K562 (cell line): ENCODE data around the gene GATAD1. TPM values are rescaled to one million over a fixed set of nuclear protein-coding genes. Genes with fewer than 3 reads are reported as not detected.

Source experiments
- ATAC-seq: fragments of 200-7000 bp; cut with Tn5 transposase; 3 replicates; pipeline ENCODE4 v1.9.1; 2020; ENCODE audit warnings: moderate library complexity
- BruUV-seq: library from RNA; stranded (reverse); fragments of 400-500 nt; replicated peaks from 2 replicates; lab custom pipeline; 2021; lab: Mats Ljungman, UMichigan
- CTCF ChIA-PET: fragments of 300-600 bp; formaldehyde crosslinking; extraction: SDS; loops from one replicate; lab custom pipeline; 2021; ENCODE audit warnings: low intra/inter-chr PET ratio; lab: Yijun Ruan, JAX
- POLR2A ChIA-PET: fragments of 300-600, 350-650 bp; sonication (Branson Sonifier 250); formaldehyde crosslinking; extraction: SDS; loops from one replicate; lab custom pipeline; 2021; ENCODE audit warnings: antibody characterized with exemption, inconsistent platforms; lab: Yijun Ruan, JAX
- DNase-seq, 4 experiments: peaks; one replicate each; pipeline versions ENCODE4 v3.0.0 to v3.0.0-alpha.2; 2011 to 2018; ENCODE audit warnings: low spot score in 3 of 4, mixed read lengths in 3 of 4; ENCODE audit errors: extremely low read depth in 1 of 4
- FAIRE-seq: peaks from 2 replicates; lab custom pipeline; 2011; peaks lifted over from hg19 to GRCh38; lab: Jason Lieb, UNC
- H2AFZ ChIP-seq: 2 replicates; pipeline ENCODE4 v1.6.0; 2011; ENCODE audit warnings: low read depth, low read length, control low read depth, inconsistent platforms
- H3K27ac ChIP-seq: fragments of 200-600 bp; 3 replicates; pipeline ENCODE4 v1.8.0; 2011; ENCODE audit warnings: low read depth, mild to moderate bottlenecking, control low read depth, inconsistent platforms, low read length, moderate library complexity, mixed read lengths; ENCODE audit errors: extremely low read depth
- H3K27me3 ChIP-seq, 2 experiments: fragments of 300-600 bp in 1 of 2; 2 replicates in 1 of 2; 3 replicates in 1 of 2; pipeline versions ENCODE4 v1.6.0 to v1.8.0; 2011; ENCODE audit warnings: inconsistent platforms in 2 of 2, low read length in 2 of 2, mild to moderate bottlenecking in 1 of 2, mixed read lengths in 1 of 2, moderate library complexity in 1 of 2; ENCODE audit not compliant: control insufficient read depth in 2 of 2, insufficient read depth in 2 of 2
- H3K36me3 ChIP-seq: fragments of 300-600 bp; 3 replicates; pipeline ENCODE4 v1.8.0; 2011; ENCODE audit warnings: mild to moderate bottlenecking, low read length, inconsistent platforms; ENCODE audit not compliant: control insufficient read depth, insufficient read depth
- H3K4me1 ChIP-seq, 2 experiments: fragments of 200-600 bp in 1 of 2; replicated peaks in 1 of 2; 2 replicates in 1 of 2; 3 replicates in 1 of 2; pipeline versions ENCODE4 v1.5.1 to v1.8.0; 2011; ENCODE audit warnings: inconsistent platforms in 2 of 2, low read length in 2 of 2, mild to moderate bottlenecking in 1 of 2, mixed read lengths in 1 of 2, moderate library complexity in 1 of 2; ENCODE audit not compliant: control insufficient read depth in 2 of 2, insufficient read depth in 2 of 2
- H3K4me2 ChIP-seq: 2 replicates; pipeline ENCODE4 v1.6.1; 2011; ENCODE audit warnings: low read length, control low read depth, inconsistent platforms, mixed read lengths; ENCODE audit not compliant: insufficient read depth
- H3K4me3 ChIP-seq: fragments of 200-600 bp; sonication (generic), shearing (Covaris generic); 2 replicates; pipeline ENCODE4 v1.5.1; 2016; ENCODE audit warnings: control low read depth, inconsistent platforms
- H3K79me2 ChIP-seq: fragments of 200-600 bp; 3 replicates; pipeline ENCODE4 v1.8.0; 2011; ENCODE audit warnings: low read length, inconsistent platforms; ENCODE audit not compliant: control insufficient read depth, insufficient read depth
- H3K9ac ChIP-seq, 2 experiments: 2 replicates each; pipeline versions ENCODE4 v1.6.0 to v1.6.1; 2011; ENCODE audit warnings: low read depth in 2 of 2, low read length in 2 of 2, control low read depth in 1 of 2, inconsistent platforms in 1 of 2, mild to moderate bottlenecking in 1 of 2, mixed read lengths in 1 of 2; ENCODE audit not compliant: insufficient read depth in 1 of 2
- H3K9me1 ChIP-seq: one replicate; pipeline ENCODE4 v1.6.0; 2011; ENCODE audit warnings: inconsistent platforms, mild to moderate bottlenecking, low read length, moderate library complexity; ENCODE audit not compliant: control insufficient read depth, insufficient read depth
- H3K9me3 ChIP-seq: replicated peaks from 2 replicates; pipeline ENCODE4 v1.5.1; 2011; ENCODE audit warnings: low read depth, low read length, inconsistent platforms; ENCODE audit not compliant: control insufficient read depth, insufficient read depth
- H4K20me1 ChIP-seq: replicated peaks from 2 replicates; pipeline ENCODE4 v1.6.1; 2011; ENCODE audit warnings: low read length, inconsistent platforms, mixed read lengths; ENCODE audit not compliant: control insufficient read depth, insufficient read depth
- BRD4 ChIP-seq: fragments of 200-600 bp; sonication (generic); IDR thresholded peaks from 2 replicates; pipeline ENCODE4 v1.6.1; 2017; ENCODE audit warnings: inconsistent platforms
- DDX20 ChIP-seq: fragments of 450-650 bp; IDR thresholded peaks from 2 replicates; pipeline ENCODE4 v1.6.1; 2016; ENCODE audit warnings: missing genetic modification characterization, low read depth, mild to moderate bottlenecking, missing compliant biosample characterization, moderate library complexity
- ELF2 ChIP-seq: fragments of 250-450 bp; sonication (Bioruptor Pico); IDR thresholded peaks from 2 replicates; pipeline ENCODE4 v1.5.0; 2021; ENCODE audit warnings: mild to moderate bottlenecking
- EP400 ChIP-seq: fragments of 450-650 bp; IDR thresholded peaks from 2 replicates; pipeline ENCODE4 v1.6.1; 2017; ENCODE audit warnings: antibody characterized with exemption, mild to moderate bottlenecking, moderate library complexity
- HMGN3 ChIP-seq: IDR thresholded peaks from 2 replicates; pipeline ENCODE4 v1.6.1; 2011; ENCODE audit warnings: borderline replicate concordance, low read depth, mild to moderate bottlenecking, mixed read lengths, low read length; ENCODE audit not compliant: insufficient read length; ENCODE audit errors: extremely low read depth
- KHSRP ChIP-seq: fragments of 450-650 bp; IDR thresholded peaks from 2 replicates; pipeline ENCODE4 v1.6.1; 2017
- KLF6 ChIP-seq: fragments of 250-450 bp; sonication (Bioruptor Pico); IDR thresholded peaks from 2 replicates; pipeline ENCODE4 v1.4.0; 2020; ENCODE audit warnings: mild to moderate bottlenecking, moderate library complexity, borderline replicate concordance
- NR1H2 ChIP-seq: sonication (generic); formaldehyde crosslinking; IDR thresholded peaks from 2 replicates; pipeline ENCODE4 v1.4.0; 2020; ENCODE audit warnings: mild to moderate bottlenecking, missing genetic modification reagents
- PTRF ChIP-seq: fragments of 450-650 bp; IDR thresholded peaks from 2 replicates; pipeline ENCODE4 v1.6.1; 2016; ENCODE audit warnings: mild to moderate bottlenecking, missing genetic modification characterization, missing compliant biosample characterization
- PTTG1 ChIP-seq: fragments of 450-650 bp; IDR thresholded peaks from 2 replicates; pipeline ENCODE4 v1.6.1; 2016; ENCODE audit warnings: low read depth, mild to moderate bottlenecking, missing genetic modification characterization, missing compliant biosample characterization
- PYGO2 ChIP-seq: fragments of 450-650 bp; IDR thresholded peaks from 2 replicates; pipeline ENCODE4 v1.6.1; 2016; ENCODE audit warnings: mild to moderate bottlenecking, missing genetic modification characterization, moderate library complexity, missing compliant biosample characterization
- RAD51 ChIP-seq: fragments of 450-650 bp; IDR thresholded peaks from 2 replicates; pipeline ENCODE4 v1.7.1; 2016; ENCODE audit warnings: low read depth, mild to moderate bottlenecking, borderline replicate concordance
- RBFOX2 ChIP-seq: fragments of 200-400 bp; formaldehyde crosslinking; IDR thresholded peaks from 2 replicates; pipeline ENCODE4 v1.6.1; 2017; ENCODE audit warnings: low read depth, mild to moderate bottlenecking, low read length, moderate library complexity
- RBM17 ChIP-seq: fragments of 200-400 bp; formaldehyde crosslinking; IDR thresholded peaks from 2 replicates; pipeline ENCODE4 v1.6.1; 2017; ENCODE audit warnings: low read depth, mild to moderate bottlenecking, low read length, borderline replicate concordance
- RUNX1 ChIP-seq: sonication (generic); IDR thresholded peaks from 2 replicates; pipeline ENCODE4 v1.6.1; 2016; ENCODE audit warnings: antibody characterized with exemption, low read depth
- SMAD3 ChIP-seq: fragments of 450-650 bp; formaldehyde crosslinking; conservative IDR thresholded peaks from 2 replicates; pipeline ENCODE4 v1.4.0; 2020; ENCODE audit warnings: mild to moderate bottlenecking
- STAG1 ChIP-seq: sonication (generic); formaldehyde crosslinking; IDR thresholded peaks from 2 replicates; pipeline ENCODE4 v1.5.0; 2020; ENCODE audit warnings: missing genetic modification reagents, borderline replicate concordance
- TRIM28 ChIP-seq: fragments of 450-650 bp; IDR thresholded peaks from 2 replicates; pipeline ENCODE4 v1.6.1; 2017
- ZNF274 ChIP-seq: IDR thresholded peaks from 2 replicates; pipeline ENCODE4 v1.6.1; 2011; ENCODE audit warnings: low read depth, mild to moderate bottlenecking, low read length, moderate library complexity, borderline replicate concordance
- ZNF592 ChIP-seq: fragments of 450-650 bp; IDR thresholded peaks from 2 replicates; pipeline ENCODE4 v1.6.1; 2017; ENCODE audit warnings: antibody characterized with exemption, mild to moderate bottlenecking
- WGBS: fragments of 100-300 bp; shearing (Covaris generic); methylation state at CpG from one replicate; pipeline ENCODE4 v1.1.6; 2016; ENCODE audit warnings: low coverage, mixed read lengths; ENCODE audit not compliant: insufficient coverage; ENCODE audit errors: missing lambda C conversion rate; 5-methylcytosine and 5-hydroxymethylcytosine counted together
- in situ Hi-C: fragments of 300-500 bp; cut with MboI; formaldehyde crosslinking; loops from 4 replicates; pipeline ENCODE4 v1.15.0; 2018; ENCODE audit warnings: inconsistent platforms, mixed read lengths
- intact Hi-C: fragments of 100-400 bp; cut with micrococcal nuclease; formaldehyde crosslinking; loops from 2 replicates; pipeline ENCODE4 v1.14.2; 2022
- polyA plus RNA-seq, 8 experiments: library from polyadenylated mRNA; depleted of rRNA in 4 of 8; stranded (reverse) in 5 of 8; unstranded in 3 of 8; fragments of >200 nt; fragmentation: Nextera tagmentation in 2 of 8; fragmentation: Illumina TruSeq in 1 of 8; extraction: Ambion mirVana in 2 of 8; extraction: Trizol in 1 of 8; gene quantifications; 2 replicates each; pipeline versions ENCODE4 v1.2.1 to v1.2.3, GENCODE V29; 2011 to 2014; ENCODE audit warnings: inconsistent platforms in 1 of 8, missing spikeins in 1 of 8
- total RNA-seq, 7 experiments: library from RNA; depleted of rRNA in 6 of 7; stranded (reverse); fragments of >200 nt in 6 of 7; fragmentation: Illumina TruSeq in 2 of 7; extraction: Trizol in 2 of 7; gene quantifications; 2 replicates each; pipeline versions ENCODE4 v1.2.1 to v1.2.3, GENCODE V29; 2011 to 2021; ENCODE audit warnings: low replicate concordance in 1 of 7
- TF ChIP-seq, protein P1 (sequence below): fragments of 450-650 bp; IDR thresholded peaks from 2 replicates; pipeline ENCODE4 v1.6.1; 2016

Gene GATAD1
- total and polyA plus RNA-seq, 9 of the 15 experiments (the other 6 are each of a cell fraction or from before 2014, with no cell fraction given), result 9.3 to 67.7 (median 34.3) TPM

DNA sequence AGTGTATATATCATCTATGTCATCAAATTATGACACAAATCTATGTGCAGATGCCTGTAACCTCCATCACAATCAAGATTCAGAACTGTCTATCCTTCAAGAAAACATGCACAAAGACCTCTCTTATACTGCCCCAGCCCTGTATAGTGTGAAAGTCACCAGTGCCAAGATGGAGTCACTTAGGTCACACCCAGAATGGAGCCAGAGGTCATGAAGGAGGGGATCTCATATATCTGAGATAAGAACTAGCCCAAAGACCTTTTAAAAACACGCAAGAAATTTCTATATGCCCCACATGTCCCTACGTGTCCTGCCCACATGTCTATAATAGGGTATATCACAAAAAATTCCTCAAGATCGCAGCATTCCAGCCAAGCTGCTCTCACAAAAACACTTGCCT lies 20.1 kb upstream of the GATAD1 start:
- in situ Hi-C loops (loop anchor here (10.0 kb wide), 1 partner anchor 592 kb away; no protein-coding TSS in a partner anchor), intact Hi-C loops (loop anchor here (10.0 kb wide), 1 partner anchor 628 kb away; no protein-coding TSS in a partner anchor)
- no peak overlapping the region for H3K4me2 ChIP-seq
- no TSS peak for BruUV-seq
- H3K27me3 ChIP-seq, result no peaks in the 10 kb centered on the region
- H3K4me3 ChIP-seq, result no peak overlapping the region
- no peak for FAIRE-seq
- ChIA-PET POLR2A (no interaction called here), CTCF (interaction anchor here (0.6 kb wide), 1 partner anchor 629 kb away, joined by 9 read pairs; no protein-coding TSS in a partner anchor)
- no peaks in the 10 kb centered on the region for H3K9me1 ChIP-seq
- WGBS, result 59% methylated on average over 3 of the region's 3 CpGs
- H3K79me2 ChIP-seq, result no peaks in the 10 kb centered on the region
- H3K9me3 ChIP-seq, result no peaks in the 10 kb centered on the region
- peaks cover 14 to 20% of the 10 kb centered on the region in 2 experiments for H3K4me1 ChIP-seq
- no peak overlapping the region for H3K9ac ChIP-seq
- H3K27ac ChIP-seq, result no peak overlapping the region
- peak overlapping the region; percentile 51 for H2AFZ ChIP-seq
- no peak for ATAC-seq
- no peaks in the 10 kb centered on the region; the same call in 2 of the 3 replicates for H3K36me3 ChIP-seq
- no peaks in the 10 kb centered on the region for H4K20me1 ChIP-seq
- DNase-seq, result no peak
- TF ChIP-seq SMAD3 (0 out of 2 replicates have a peak, but pooled peaks have one; percentile 27), PYGO2 (tag) (peak; percentile 70), KHSRP (no peak), ZNF274 (no peak), PTTG1 (tag) (peak; percentile 78), ZNF592 (peak; percentile 92), RBFOX2 (no peak), PTRF (peak; percentile 83), KLF6 (CRISPR knock-in tag) (peak; percentile 62; the same call in 1 of the 2 replicates), NR1H2 (no peak), STAG1 (CRISPR knock-in tag) (no peak), RAD51 (no peak), ELF2 (CRISPR knock-in tag) (no peak), RBM17 (no peak), HMGN3 (no peak), TRIM28 (no peak), BRD4 (no peak), RUNX1 (no peak), EP400 (no peak), DDX20 (tag) (peak; percentile 83)
- TF ChIP-seq, protein P1, sequence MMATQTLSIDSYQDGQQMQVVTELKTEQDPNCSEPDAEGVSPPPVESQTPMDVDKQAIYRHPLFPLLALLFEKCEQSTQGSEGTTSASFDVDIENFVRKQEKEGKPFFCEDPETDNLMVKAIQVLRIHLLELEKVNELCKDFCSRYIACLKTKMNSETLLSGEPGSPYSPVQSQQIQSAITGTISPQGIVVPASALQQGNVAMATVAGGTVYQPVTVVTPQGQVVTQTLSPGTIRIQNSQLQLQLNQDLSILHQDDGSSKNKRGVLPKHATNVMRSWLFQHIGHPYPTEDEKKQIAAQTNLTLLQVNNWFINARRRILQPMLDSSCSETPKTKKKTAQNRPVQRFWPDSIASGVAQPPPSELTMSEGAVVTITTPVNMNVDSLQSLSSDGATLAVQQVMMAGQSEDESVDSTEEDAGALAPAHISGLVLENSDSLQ, result no peak
